Measurements from ENCODE around the gene FOXN1. TPM values are rescaled to one million over a fixed set of nuclear protein-coding genes. Genes with fewer than 3 reads are reported as not detected.

FOXN1 gene
- total and polyA plus RNA-seq, 4 donors = not detected

DNA sequence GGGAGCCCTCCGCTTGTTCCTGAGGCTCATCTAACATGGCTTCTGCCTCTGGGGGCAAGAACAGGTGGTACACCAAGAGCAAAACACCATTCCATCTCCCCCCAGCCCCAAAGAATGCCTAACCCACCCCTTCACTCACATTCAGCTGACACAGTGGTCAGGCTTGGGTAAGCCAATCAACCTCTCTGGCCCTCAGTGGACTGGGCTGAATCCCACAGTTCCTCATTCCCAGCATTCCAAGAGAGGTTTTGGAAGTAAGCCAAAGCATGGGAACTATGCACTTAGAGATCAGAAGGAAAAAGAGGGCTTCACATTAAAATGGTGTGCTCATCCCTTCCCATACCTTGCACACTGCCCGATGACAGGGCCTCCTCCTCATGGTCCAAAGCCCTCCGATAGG lies 57.3 kb downstream of the FOXN1 start:
- Histone ChIP-seq H3K4me1 (ENCODE audit: control insufficient read depth in 4 of 4, insufficient read depth in 4 of 4, low read length in 3 of 4) (no peaks in the 10 kb centered on the region), H3K27me3 (ENCODE audit: control insufficient read depth in 4 of 4, insufficient read depth in 4 of 4, low read length in 3 of 4) (no peaks in the 10 kb centered on the region), H3K36me3 (ENCODE audit: control insufficient read depth in 4 of 4, insufficient read depth in 3 of 4, low read depth in 1 of 4, low read length in 3 of 4) (peaks cover 4 to 28% (median 20%) of the 10 kb centered on the region in 4 donors), H3K9me3 (ENCODE audit: control insufficient read depth in 4 of 4, low read length in 3 of 4) (no peaks in the 10 kb centered on the region), H3K4me3 (ENCODE audit: low read depth in 1 of 3, low read length in 3 of 3) (no peak overlapping the region), H3K9ac (ENCODE audit: low read depth in 1 of 2, low read length in 2 of 2) (no peak overlapping the region), H3K27ac (ENCODE audit: low read depth in 1 of 2, low read length in 2 of 2) (no peak overlapping the region)
- WGBS = 91% methylated on average over 3 of the region's 3 CpGs
- DNase-seq (ENCODE audit: low spot score) = no peak
- TF ChIP-seq JUND (IDR thresholded peaks at IDR 0.05) (no peak), TAF1 (conservative IDR thresholded peaks at IDR 0.05) (no peak), GABPA (IDR thresholded peaks at IDR 0.05 in 1 of 2, conservative IDR thresholded peaks at IDR 0.05 in 1 of 2) (no peak), FOXA1 (IDR thresholded peaks at IDR 0.05) (no peak), RAD21 (IDR thresholded peaks at IDR 0.05) (no peak), YY1 (IDR thresholded peaks at IDR 0.05) (no peak), FOXA2 (IDR thresholded peaks at IDR 0.05) (no peak), SP1 (IDR thresholded peaks at IDR 0.05) (no peak), EGR1 (IDR thresholded peaks at IDR 0.05; ENCODE audit: low read depth in 2 of 2) (no peak), NR2F2 (IDR thresholded peaks at IDR 0.05) (no peak), HNF4G (IDR thresholded peaks at IDR 0.05) (no peak), RXRA (IDR thresholded peaks at IDR 0.05) (no peak), HNF4A (conservative IDR thresholded peaks at IDR 0.05) (no peak)
- TF ChIP-seq, protein P1, sequence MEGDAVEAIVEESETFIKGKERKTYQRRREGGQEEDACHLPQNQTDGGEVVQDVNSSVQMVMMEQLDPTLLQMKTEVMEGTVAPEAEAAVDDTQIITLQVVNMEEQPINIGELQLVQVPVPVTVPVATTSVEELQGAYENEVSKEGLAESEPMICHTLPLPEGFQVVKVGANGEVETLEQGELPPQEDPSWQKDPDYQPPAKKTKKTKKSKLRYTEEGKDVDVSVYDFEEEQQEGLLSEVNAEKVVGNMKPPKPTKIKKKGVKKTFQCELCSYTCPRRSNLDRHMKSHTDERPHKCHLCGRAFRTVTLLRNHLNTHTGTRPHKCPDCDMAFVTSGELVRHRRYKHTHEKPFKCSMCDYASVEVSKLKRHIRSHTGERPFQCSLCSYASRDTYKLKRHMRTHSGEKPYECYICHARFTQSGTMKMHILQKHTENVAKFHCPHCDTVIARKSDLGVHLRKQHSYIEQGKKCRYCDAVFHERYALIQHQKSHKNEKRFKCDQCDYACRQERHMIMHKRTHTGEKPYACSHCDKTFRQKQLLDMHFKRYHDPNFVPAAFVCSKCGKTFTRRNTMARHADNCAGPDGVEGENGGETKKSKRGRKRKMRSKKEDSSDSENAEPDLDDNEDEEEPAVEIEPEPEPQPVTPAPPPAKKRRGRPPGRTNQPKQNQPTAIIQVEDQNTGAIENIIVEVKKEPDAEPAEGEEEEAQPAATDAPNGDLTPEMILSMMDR (IDR thresholded peaks at IDR 0.05; ENCODE audit: low read depth, low read length, missing input control) = no peak
- TF ChIP-seq, protein P2, sequence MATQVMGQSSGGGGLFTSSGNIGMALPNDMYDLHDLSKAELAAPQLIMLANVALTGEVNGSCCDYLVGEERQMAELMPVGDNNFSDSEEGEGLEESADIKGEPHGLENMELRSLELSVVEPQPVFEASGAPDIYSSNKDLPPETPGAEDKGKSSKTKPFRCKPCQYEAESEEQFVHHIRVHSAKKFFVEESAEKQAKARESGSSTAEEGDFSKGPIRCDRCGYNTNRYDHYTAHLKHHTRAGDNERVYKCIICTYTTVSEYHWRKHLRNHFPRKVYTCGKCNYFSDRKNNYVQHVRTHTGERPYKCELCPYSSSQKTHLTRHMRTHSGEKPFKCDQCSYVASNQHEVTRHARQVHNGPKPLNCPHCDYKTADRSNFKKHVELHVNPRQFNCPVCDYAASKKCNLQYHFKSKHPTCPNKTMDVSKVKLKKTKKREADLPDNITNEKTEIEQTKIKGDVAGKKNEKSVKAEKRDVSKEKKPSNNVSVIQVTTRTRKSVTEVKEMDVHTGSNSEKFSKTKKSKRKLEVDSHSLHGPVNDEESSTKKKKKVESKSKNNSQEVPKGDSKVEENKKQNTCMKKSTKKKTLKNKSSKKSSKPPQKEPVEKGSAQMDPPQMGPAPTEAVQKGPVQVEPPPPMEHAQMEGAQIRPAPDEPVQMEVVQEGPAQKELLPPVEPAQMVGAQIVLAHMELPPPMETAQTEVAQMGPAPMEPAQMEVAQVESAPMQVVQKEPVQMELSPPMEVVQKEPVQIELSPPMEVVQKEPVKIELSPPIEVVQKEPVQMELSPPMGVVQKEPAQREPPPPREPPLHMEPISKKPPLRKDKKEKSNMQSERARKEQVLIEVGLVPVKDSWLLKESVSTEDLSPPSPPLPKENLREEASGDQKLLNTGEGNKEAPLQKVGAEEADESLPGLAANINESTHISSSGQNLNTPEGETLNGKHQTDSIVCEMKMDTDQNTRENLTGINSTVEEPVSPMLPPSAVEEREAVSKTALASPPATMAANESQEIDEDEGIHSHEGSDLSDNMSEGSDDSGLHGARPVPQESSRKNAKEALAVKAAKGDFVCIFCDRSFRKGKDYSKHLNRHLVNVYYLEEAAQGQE (IDR thresholded peaks at IDR 0.05) = no peak
- TF ChIP-seq, protein P3, sequence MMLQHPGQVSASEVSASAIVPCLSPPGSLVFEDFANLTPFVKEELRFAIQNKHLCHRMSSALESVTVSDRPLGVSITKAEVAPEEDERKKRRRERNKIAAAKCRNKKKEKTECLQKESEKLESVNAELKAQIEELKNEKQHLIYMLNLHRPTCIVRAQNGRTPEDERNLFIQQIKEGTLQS (IDR thresholded peaks at IDR 0.05) = no peak
- TF ChIP-seq, protein P4, sequence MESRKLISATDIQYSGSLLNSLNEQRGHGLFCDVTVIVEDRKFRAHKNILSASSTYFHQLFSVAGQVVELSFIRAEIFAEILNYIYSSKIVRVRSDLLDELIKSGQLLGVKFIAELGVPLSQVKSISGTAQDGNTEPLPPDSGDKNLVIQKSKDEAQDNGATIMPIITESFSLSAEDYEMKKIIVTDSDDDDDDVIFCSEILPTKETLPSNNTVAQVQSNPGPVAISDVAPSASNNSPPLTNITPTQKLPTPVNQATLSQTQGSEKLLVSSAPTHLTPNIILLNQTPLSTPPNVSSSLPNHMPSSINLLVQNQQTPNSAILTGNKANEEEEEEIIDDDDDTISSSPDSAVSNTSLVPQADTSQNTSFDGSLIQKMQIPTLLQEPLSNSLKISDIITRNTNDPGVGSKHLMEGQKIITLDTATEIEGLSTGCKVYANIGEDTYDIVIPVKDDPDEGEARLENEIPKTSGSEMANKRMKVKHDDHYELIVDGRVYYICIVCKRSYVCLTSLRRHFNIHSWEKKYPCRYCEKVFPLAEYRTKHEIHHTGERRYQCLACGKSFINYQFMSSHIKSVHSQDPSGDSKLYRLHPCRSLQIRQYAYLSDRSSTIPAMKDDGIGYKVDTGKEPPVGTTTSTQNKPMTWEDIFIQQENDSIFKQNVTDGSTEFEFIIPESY (IDR thresholded peaks at IDR 0.05) = no peak
- TF ChIP-seq, protein P5, sequence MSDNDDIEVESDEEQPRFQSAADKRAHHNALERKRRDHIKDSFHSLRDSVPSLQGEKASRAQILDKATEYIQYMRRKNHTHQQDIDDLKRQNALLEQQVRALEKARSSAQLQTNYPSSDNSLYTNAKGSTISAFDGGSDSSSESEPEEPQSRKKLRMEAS (IDR thresholded peaks at IDR 0.05) = no peak
